Activated naive CD8-positive, alpha-beta T cell treated with anti-CD3 and anti-CD28 coated beads for 36 hours (primary cell): ENCODE results near the gene GUCY2D. TPM values are rescaled to one million over a fixed set of nuclear protein-coding genes. Genes with fewer than 3 reads are reported as not detected.

Experiments
- total RNA-seq, 2 experiments: library from RNA; stranded (reverse); gene quantifications; one replicate each; pipeline ENCODE4 v1.2.3, GENCODE V29; 2021

GUCY2D gene
- total RNA-seq, 2 experiments from 2014 or later, result not detected

Other genes starting within 250 kb of the GUCY2D start
- 10 to 100 TPM; 44.5 to 47.6 TPM for gene KDM6B, start 168.4 kb upstream of the GUCY2D start, total RNA-seq
- gene TMEM88, start 147.5 kb upstream of the GUCY2D start, total RNA-seq, result 1 to 10 TPM; 4.2 to 4.8 TPM
- 10 to 100 TPM; 65.2 to 66.6 TPM for gene NAA38, start 145.1 kb upstream of the GUCY2D start, total RNA-seq
- 10 to 100 TPM; 18.6 to 20.1 TPM for gene CYB5D1, start 144.6 kb upstream of the GUCY2D start, total RNA-seq
- gene CHD3, start 113.8 kb upstream of the GUCY2D start, total RNA-seq, result 100 to 1,000 TPM; 123 to 129 TPM
- 1 to 10 TPM; 4.0 to 4.1 TPM for gene RNF227, start 86.3 kb upstream of the GUCY2D start, total RNA-seq
- gene KCNAB3, start 72.8 kb upstream of the GUCY2D start, total RNA-seq, result 1 to 10 TPM; 7.5 to 8.4 TPM
- 100 to 1,000 TPM; 131 to 143 TPM for gene TRAPPC1, start 70.7 kb upstream of the GUCY2D start, total RNA-seq
- 10 to 100 TPM; 45.3 to 45.7 TPM for gene CNTROB, start 70.4 kb upstream of the GUCY2D start, total RNA-seq
- gene ALOX15B, start 36.4 kb downstream of the GUCY2D start, total RNA-seq, result under 1 TPM in 1 of 2 experiments, not detected in 1; 0.08 TPM
- 1 to 10 TPM; 3.7 to 4.1 TPM for gene ALOX12B, start 85.1 kb downstream of the GUCY2D start, total RNA-seq
- under 1 TPM in 1 of 2 experiments, not detected in 1; 0.10 TPM for gene ALOXE3, start 115.9 kb downstream of the GUCY2D start, total RNA-seq
- 1 to 10 TPM; 1.9 to 2.0 TPM for gene HES7, start 121.5 kb downstream of the GUCY2D start, total RNA-seq
- gene PER1, start 149.8 kb downstream of the GUCY2D start, total RNA-seq, result 10 to 100 TPM; 55.7 to 56.1 TPM
- gene VAMP2, start 160.3 kb downstream of the GUCY2D start, total RNA-seq, result 10 to 100 TPM; 27.7 to 28.4 TPM
- 10 to 100 TPM; 26.0 to 26.3 TPM for gene TMEM107, start 173.8 kb downstream of the GUCY2D start, total RNA-seq
- 1 to 10 TPM; 5.1 to 5.2 TPM for gene BORCS6, start 187.6 kb downstream of the GUCY2D start, total RNA-seq
- 100 to 1,000 TPM; 177 to 181 TPM for gene AURKB, start 208.0 kb downstream of the GUCY2D start, total RNA-seq
- gene CTC1, start 245.4 kb downstream of the GUCY2D start, total RNA-seq, result 10 to 100 TPM; 45.4 to 45.7 TPM
- 100 to 1,000 TPM; 187 to 192 TPM for gene PFAS, start 246.7 kb downstream of the GUCY2D start, total RNA-seq